ENCODE results near the gene FITM2. TPM values are rescaled to one million over a fixed set of nuclear protein-coding genes. Genes with fewer than 3 reads are reported as not detected.

FITM2 gene
- polyA plus RNA-seq, 1 of the 3 experiments (the other 2 are of a cell fraction), result 3.6 TPM

DNA sequence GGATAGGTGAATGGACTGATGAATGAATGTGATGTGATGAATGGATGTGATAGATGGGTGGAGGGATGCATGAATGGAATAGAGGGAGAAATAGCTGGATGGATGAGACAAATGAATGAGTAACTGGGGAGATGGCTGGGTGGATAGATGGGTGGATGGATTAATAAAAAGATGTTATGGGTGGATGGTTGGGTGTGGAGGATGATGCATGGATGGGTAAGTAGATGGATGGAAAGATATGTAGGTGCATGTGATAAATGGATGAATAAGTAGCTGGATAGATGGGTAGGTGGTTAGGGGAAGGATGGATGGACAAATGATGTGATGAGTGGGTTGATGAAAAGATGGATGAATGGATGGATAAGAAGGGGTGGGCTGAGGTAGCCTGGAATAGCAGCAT lies 49.2 kb upstream of the FITM2 start (continued):
- TF ChIP-seq GABPA (IDR thresholded peaks at IDR 0.05; ENCODE audit: low read depth) (no peak), ELF1 (IDR thresholded peaks at IDR 0.05) (no peak)

DNA sequence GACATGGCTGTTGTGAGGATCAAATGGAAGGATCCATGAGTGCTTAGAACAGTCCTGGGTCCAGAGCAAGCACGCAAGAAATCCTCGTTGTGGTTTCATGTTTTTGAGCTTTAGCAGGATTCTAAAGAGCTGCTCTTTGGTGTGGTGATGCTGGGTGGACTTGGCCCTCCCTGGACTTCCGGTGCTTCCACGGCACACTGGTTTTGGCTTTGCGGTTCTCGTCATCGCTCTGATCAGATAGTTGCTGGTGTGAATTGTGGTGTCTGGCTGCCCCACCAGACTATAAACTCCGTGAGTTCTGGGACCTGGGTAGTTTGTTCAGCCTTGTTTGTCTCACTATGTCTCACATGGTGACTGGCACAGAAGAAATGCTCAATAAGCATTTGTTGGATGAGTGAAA lies 47.8 kb upstream of the FITM2 start:
- H2AFZ ChIP-seq (ENCODE audit: low read depth), result no peak overlapping the region
- no peak for TF ChIP-seq JUND (IDR thresholded peaks at IDR 0.05)
- no peak for TF ChIP-seq CTCF (IDR thresholded peaks at IDR 0.05)
- no peak for TF ChIP-seq TEAD4 (IDR thresholded peaks at IDR 0.05; ENCODE audit: borderline replicate concordance, insufficient read depth)
- TF ChIP-seq TCF12 (IDR thresholded peaks at IDR 0.05), result no peak
- TF ChIP-seq RAD21 (IDR thresholded peaks at IDR 0.05; ENCODE audit: low read length), result no peak
- TF ChIP-seq SIN3A (IDR thresholded peaks at IDR 0.05; ENCODE audit: borderline replicate concordance, low read depth, low read length), result no peak
- TF ChIP-seq CHD2 (IDR thresholded peaks at IDR 0.05; ENCODE audit: low read length, partially characterized antibody), result no peak
- no peak for TF ChIP-seq RXRA (IDR thresholded peaks at IDR 0.05; ENCODE audit: borderline replicate concordance, low read depth)
- TF ChIP-seq, protein P1, sequence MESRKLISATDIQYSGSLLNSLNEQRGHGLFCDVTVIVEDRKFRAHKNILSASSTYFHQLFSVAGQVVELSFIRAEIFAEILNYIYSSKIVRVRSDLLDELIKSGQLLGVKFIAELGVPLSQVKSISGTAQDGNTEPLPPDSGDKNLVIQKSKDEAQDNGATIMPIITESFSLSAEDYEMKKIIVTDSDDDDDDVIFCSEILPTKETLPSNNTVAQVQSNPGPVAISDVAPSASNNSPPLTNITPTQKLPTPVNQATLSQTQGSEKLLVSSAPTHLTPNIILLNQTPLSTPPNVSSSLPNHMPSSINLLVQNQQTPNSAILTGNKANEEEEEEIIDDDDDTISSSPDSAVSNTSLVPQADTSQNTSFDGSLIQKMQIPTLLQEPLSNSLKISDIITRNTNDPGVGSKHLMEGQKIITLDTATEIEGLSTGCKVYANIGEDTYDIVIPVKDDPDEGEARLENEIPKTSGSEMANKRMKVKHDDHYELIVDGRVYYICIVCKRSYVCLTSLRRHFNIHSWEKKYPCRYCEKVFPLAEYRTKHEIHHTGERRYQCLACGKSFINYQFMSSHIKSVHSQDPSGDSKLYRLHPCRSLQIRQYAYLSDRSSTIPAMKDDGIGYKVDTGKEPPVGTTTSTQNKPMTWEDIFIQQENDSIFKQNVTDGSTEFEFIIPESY (IDR thresholded peaks at IDR 0.05; ENCODE audit: borderline replicate concordance, low read depth), result no peak
- no peak for TF ChIP-seq RFX5 (IDR thresholded peaks at IDR 0.05; ENCODE audit: low read length)
- no peak for TF ChIP-seq GATA2 (CRISPR knock-in tag; IDR thresholded peaks at IDR 0.05)
- no peak for TF ChIP-seq NRF1 (IDR thresholded peaks at IDR 0.05; ENCODE audit: low read depth, low read length)
- TF ChIP-seq, protein P2, sequence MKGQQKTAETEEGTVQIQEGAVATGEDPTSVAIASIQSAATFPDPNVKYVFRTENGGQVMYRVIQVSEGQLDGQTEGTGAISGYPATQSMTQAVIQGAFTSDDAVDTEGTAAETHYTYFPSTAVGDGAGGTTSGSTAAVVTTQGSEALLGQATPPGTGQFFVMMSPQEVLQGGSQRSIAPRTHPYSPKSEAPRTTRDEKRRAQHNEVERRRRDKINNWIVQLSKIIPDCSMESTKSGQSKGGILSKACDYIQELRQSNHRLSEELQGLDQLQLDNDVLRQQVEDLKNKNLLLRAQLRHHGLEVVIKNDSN (IDR thresholded peaks at IDR 0.05; ENCODE audit: borderline replicate concordance, low read depth), result no peak
- no peak overlapping the region for H3K9ac ChIP-seq
- 63% methylated on average over 7 of the region's 8 CpGs for WGBS (ENCODE audit: low lambda C conversion rate)
- H3K9me2 ChIP-seq, result no peaks in the 10 kb centered on the region
- H3K4me3 ChIP-seq (ENCODE audit: low read depth in 2 of 2, low read length in 1 of 2), result no peak overlapping the region
- no peak overlapping the region for H3K4me2 ChIP-seq
- CTCF ChIA-PET, result interaction anchor here (1.4 kb wide), 1 partner anchor 48 kb away, joined by 6 read pairs; the partner anchor contains the start of gene FITM2
- H3F3A ChIP-seq (replicated peaks; ENCODE audit: insufficient read depth), result no peaks in the 10 kb centered on the region
- no peaks in the 10 kb centered on the region for H3K9me3 ChIP-seq
- peaks cover 5% of the 10 kb centered on the region; the same call in 1 of the 2 replicates for H3K27me3 ChIP-seq (ENCODE audit: insufficient read depth)
- DNase-seq, result no peak
- no peaks in the 10 kb centered on the region for H3K4me1 ChIP-seq (ENCODE audit: control insufficient read depth in 1 of 2, insufficient read depth in 2 of 2, low read depth in 1 of 2, low read length in 1 of 2)
- H4K20me1 ChIP-seq (ENCODE audit: insufficient read depth), result no peaks in the 10 kb centered on the region
- H3K36me3 ChIP-seq (replicated peaks in 1 of 2; ENCODE audit: control insufficient read depth in 1 of 2, insufficient read depth in 2 of 2, low read length in 1 of 2), result no peaks in the 10 kb centered on the region
- H3K79me2 ChIP-seq (ENCODE audit: insufficient read depth), result no peaks in the 10 kb centered on the region
- POLR2A ChIA-PET, result no interaction called here
- H3K27ac ChIP-seq (ENCODE audit: low read depth in 2 of 2, low read length in 1 of 2), result no peak overlapping the region
